Peyer's patch (tissue), 4 donors: ENCODE measurements around the gene MMP28. TPM values are rescaled to one million over a fixed set of nuclear protein-coding genes. Genes with fewer than 3 reads are reported as not detected.

Experiments
- DNase-seq, 3 donors: peaks; one replicate each; pipeline ENCODE4 v3.0.0-alpha.2; 2017 to 2019
- H3K27ac ChIP-seq, 4 donors: fragments of 200-600 bp; sonication (generic); one replicate each; pipeline ENCODE4 v1.5.1; 2016 to 2019
- H3K27me3 ChIP-seq, 2 donors: fragments of 200-600 bp; sonication (generic); one replicate each; pipeline ENCODE4 v1.5.1; 2019
- H3K36me3 ChIP-seq, 3 donors: fragments of 200-600 bp; sonication (generic); one replicate each; pipeline ENCODE4 v1.5.1; 2016 to 2019
- H3K4me1 ChIP-seq, 4 donors: fragments of 200-600 bp; sonication (generic); one replicate each; pipeline ENCODE4 v1.5.1; 2016 to 2019
- H3K4me3 ChIP-seq, 4 donors: fragments of 200-600 bp; sonication (generic); 1 replicate in 3 of 4; 2 replicates in 1 of 4; pipeline ENCODE4 v1.5.1; 2016 to 2019; ENCODE audit warnings: mild to moderate bottlenecking in 1 of 4
- H3K9me3 ChIP-seq, 4 donors: fragments of 200-600 bp; sonication (generic); one replicate each; pipeline ENCODE4 v1.5.1; 2016 to 2019; ENCODE audit warnings: mild to moderate bottlenecking in 1 of 4
- POLR2A ChIP-seq, 2 donors: fragments of 450-650 bp; IDR thresholded peaks; one replicate each; pipeline ENCODE4 v1.5.1; 2017; ENCODE audit warnings: antibody characterized with exemption in 2 of 2, mild to moderate bottlenecking in 2 of 2, moderate library complexity in 2 of 2
- total RNA-seq, 4 donors: library from RNA; depleted of rRNA; stranded (reverse); fragments of >200 nt; gene quantifications; one replicate each; pipeline ENCODE4 v1.1.0, GENCODE V29; 2016
- TF ChIP-seq, protein P1 (sequence below), 6 experiments: fragments of 450-650 bp in 4 of 6; fragments of 200-600 bp in 2 of 6; sonication (generic) in 1 of 6; IDR thresholded peaks; one replicate each; pipeline ENCODE4 v1.5.1; 2017 to 2019; ENCODE audit warnings: antibody characterized with exemption in 6 of 6, mild to moderate bottlenecking in 3 of 6, moderate library complexity in 1 of 6

The MMP28 gene
- total RNA-seq, 4 donors from 2014 or later, result 3.3 to 85.3 (median 56.7) TPM

DNA sequence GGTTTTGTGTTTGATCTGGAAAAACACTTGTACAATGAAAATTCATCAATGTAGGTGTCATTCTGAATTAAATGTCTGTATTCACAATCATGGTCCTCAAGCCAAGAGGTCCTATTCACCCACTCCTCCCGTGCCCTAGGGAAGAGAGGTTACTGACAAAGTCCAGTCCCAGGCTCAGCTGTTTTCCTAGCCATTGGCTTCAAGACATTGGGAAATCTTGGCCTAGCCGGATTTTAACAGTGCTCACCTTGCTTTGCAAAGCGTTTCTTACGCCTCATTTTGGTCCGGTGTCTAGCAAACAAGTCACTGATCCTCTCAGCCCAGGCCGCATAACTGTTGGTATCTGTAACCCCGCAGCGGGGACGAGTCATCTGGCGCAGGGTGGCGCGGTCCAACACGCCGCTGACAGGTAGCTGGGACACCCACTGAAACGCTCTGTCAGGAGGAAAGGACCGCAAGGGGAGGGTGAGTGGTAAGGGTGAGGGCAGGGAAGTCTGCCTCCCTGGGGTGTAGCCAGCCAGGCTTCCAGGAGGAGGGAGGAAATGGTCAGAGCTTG, 16.7 kb downstream of the MMP28 start:
- peaks cover 0 to 8% (median 0%) of the 10 kb centered on the region in 3 donors for H3K36me3 ChIP-seq
- peaks cover 0 to 45% (median 2%) of the 10 kb centered on the region in 4 donors for H3K4me1 ChIP-seq
- no peak overlapping the region for H3K27ac ChIP-seq
- TF ChIP-seq POLR2A (IDR thresholded peaks at IDR 0.05), result no peak
- TF ChIP-seq, protein P1, sequence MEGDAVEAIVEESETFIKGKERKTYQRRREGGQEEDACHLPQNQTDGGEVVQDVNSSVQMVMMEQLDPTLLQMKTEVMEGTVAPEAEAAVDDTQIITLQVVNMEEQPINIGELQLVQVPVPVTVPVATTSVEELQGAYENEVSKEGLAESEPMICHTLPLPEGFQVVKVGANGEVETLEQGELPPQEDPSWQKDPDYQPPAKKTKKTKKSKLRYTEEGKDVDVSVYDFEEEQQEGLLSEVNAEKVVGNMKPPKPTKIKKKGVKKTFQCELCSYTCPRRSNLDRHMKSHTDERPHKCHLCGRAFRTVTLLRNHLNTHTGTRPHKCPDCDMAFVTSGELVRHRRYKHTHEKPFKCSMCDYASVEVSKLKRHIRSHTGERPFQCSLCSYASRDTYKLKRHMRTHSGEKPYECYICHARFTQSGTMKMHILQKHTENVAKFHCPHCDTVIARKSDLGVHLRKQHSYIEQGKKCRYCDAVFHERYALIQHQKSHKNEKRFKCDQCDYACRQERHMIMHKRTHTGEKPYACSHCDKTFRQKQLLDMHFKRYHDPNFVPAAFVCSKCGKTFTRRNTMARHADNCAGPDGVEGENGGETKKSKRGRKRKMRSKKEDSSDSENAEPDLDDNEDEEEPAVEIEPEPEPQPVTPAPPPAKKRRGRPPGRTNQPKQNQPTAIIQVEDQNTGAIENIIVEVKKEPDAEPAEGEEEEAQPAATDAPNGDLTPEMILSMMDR (IDR thresholded peaks at IDR 0.05), result no peak
- H3K9me3 ChIP-seq, result no peaks in the 10 kb centered on the region
- H3K4me3 ChIP-seq, result no peak overlapping the region
- no peaks in the 10 kb centered on the region for H3K27me3 ChIP-seq
- no peak for DNase-seq

DNA sequence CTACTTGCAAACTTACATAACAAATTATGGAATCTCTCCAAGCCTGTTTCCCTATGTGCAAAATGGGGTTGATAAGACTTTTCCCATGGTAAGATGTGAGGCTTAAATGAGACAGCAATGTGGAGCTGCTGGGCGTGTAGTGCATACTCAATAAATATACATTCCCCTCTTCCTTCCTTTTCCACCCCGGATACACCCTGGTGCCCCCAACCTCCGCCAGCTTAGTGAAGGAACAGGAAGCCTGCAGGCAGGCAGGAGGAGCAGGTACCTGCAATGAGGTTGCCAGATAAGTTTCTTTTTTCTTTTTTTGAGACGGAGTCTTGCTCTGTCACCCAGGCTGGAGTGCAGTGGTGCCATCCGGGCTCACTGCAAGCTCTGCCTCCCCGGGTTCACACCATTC, 19.9 kb downstream of the MMP28 start:
- H3K36me3 ChIP-seq, result peaks cover 0 to 8% (median 0%) of the 10 kb centered on the region in 3 donors
- H3K27me3 ChIP-seq, result no peaks in the 10 kb centered on the region
- H3K4me3 ChIP-seq, result no peak overlapping the region
- H3K9me3 ChIP-seq, result no peaks in the 10 kb centered on the region
- DNase-seq, result no peak
- peaks cover 0 to 26% (median 0%) of the 10 kb centered on the region in 4 donors for H3K4me1 ChIP-seq
- TF ChIP-seq POLR2A (IDR thresholded peaks at IDR 0.05), result no peak
- TF ChIP-seq, protein P1 (IDR thresholded peaks at IDR 0.05), result no peak
- H3K27ac ChIP-seq, result peak overlapping the region in 1 of 4 donors; percentile 62

DNA sequence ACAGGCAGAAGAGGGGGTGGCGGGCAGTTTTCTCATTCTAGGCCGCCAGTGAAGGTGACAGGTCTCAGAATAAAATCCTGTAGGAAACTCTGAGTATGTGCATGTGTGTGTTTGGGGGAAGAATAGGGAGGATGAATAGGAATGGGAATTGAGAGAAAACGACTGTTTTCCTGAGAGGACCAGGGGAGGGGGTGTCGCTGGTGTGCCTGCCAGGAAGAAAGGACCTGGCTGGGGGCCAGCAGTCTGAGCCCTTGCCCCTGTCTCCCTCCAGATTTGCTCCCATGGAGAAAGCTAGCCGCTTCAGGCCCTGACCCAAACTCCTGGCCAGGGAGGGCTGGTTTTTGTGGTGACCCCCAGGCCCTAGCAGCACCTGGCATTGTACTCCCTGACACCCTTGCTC, 20.4 kb downstream of the MMP28 start:
- no peak for DNase-seq
- Histone ChIP-seq H3K4me1 (peaks cover 0 to 26% (median 0%) of the 10 kb centered on the region in 4 donors), H3K4me3 (no peak overlapping the region), H3K27me3 (no peaks in the 10 kb centered on the region), H3K27ac (peak overlapping the region in 1 of 4 donors; percentile 62), H3K9me3 (no peaks in the 10 kb centered on the region), H3K36me3 (peaks cover 0 to 8% (median 0%) of the 10 kb centered on the region in 3 donors)
- TF ChIP-seq POLR2A (IDR thresholded peaks at IDR 0.05), result no peak
- TF ChIP-seq, protein P1 (IDR thresholded peaks at IDR 0.05), result no peak

DNA sequence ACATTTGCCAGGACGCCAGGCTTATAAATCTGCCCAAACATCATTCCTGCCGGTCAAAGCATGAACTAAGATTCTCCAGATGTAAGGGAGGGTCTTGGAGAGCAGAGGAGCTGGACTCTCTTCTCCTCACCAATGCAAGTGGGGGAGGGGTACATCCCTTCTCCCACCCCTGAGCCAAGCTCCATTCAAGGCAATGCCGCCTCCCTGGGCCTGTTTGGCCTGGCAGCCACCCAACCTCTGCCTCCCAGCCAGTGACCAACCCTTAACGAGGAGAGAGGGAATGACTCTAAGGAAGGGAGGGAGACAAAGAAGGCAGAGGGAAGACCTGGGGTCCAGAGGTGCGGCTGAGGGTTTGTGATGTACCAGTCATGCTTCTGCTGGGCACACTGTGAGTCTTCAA, 20.9 kb downstream of the MMP28 start:
- Histone ChIP-seq H3K9me3 (no peaks in the 10 kb centered on the region), H3K36me3 (peaks cover 0 to 6% (median 0%) of the 10 kb centered on the region in 3 donors), H3K4me3 (no peak overlapping the region), H3K27me3 (no peaks in the 10 kb centered on the region), H3K27ac (peak overlapping the region in 1 of 4 donors; percentile 62), H3K4me1 (peaks cover 0 to 27% (median under 1%) of the 10 kb centered on the region in 4 donors)
- no peak for DNase-seq
- TF ChIP-seq, protein P1 (IDR thresholded peaks at IDR 0.05), result no peak
- TF ChIP-seq POLR2A (IDR thresholded peaks at IDR 0.05), result no peak

DNA sequence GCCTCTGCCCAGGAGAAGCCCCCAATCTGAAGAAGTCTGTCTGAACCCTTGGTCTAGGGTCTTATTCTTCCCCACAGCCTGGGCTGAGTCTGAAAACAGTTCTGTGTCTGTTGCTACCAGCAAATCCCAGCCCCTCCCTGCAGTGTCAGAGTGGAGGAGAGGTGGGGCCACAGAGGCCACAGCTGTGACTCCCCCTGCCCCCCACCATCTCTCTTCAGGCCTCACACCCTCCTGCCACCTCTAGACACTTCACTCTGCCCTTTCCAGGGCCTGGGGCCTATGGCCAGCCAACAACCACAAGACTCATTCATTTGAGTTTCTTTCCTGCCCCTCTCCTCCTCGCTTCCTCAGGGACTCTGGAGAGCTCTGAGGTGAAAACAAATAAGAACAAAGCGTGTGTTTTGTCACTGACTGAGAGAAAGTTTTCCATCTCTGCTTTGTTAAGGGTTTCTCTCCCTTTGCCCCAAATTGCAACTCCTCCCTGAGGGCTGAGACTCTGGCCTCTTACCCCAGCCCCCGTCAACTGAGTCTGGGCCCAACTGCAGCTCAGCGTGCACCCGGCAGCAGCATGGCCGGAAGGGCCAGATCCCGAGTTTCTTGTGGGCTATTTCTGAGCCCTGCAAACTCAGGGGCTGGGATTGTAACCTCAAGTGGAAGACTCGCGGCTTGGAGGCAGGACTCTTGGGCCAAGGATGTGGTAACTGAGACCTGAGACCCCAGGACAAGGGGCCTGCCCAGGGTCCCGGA, 21.6 kb downstream of the MMP28 start:
- no peaks in the 10 kb centered on the region for H3K9me3 ChIP-seq
- DNase-seq, result no peak
- no peaks in the 10 kb centered on the region for H3K36me3 ChIP-seq
- peak overlapping the region in 1 of 4 donors; percentile 62 for H3K27ac ChIP-seq
- peaks cover 0 to 32% (median 2%) of the 10 kb centered on the region in 4 donors for H3K4me1 ChIP-seq
- no peak overlapping the region for H3K4me3 ChIP-seq
- H3K27me3 ChIP-seq, result no peaks in the 10 kb centered on the region
- TF ChIP-seq POLR2A (IDR thresholded peaks at IDR 0.05), result no peak
- TF ChIP-seq, protein P1 (IDR thresholded peaks at IDR 0.05), result no peak
